Daoy (cell line): Measurements from ENCODE around the gene TFDP1. TPM values are rescaled to one million over a fixed set of nuclear protein-coding genes. Genes with fewer than 3 reads are reported as not detected.
"Not testable (repeated sequence)": the region's sequence is repeated elsewhere in the genome, so short reads cannot be mapped to it uniquely, and the experiment has no call there.

Source experiments
- DNase-seq: peaks from one replicate; pipeline ENCODE4 v3.0.0-alpha.2; 2015; ENCODE audit warnings: low read depth
- total RNA-seq: library from RNA; depleted of rRNA; stranded (reverse); fragments of >200 nt; shearing (Covaris generic); gene quantifications from 2 replicates; pipeline ENCODE4 v1.2.3, GENCODE V29; 2014

Gene TFDP1
- total RNA-seq, 1 experiment from 2014 or later = 67.3 TPM

GRCh38 chr13:113550453-113550852 lies 34.1 kb upstream of the TFDP1 start:
- no peak for DNase-seq

- no peak for DNase-seq
These were observed 33.2 kb upstream of the TFDP1 start for GRCh38 chr13:113551081-113552000.

- no peak for DNase-seq
These were observed 32.5 kb upstream of the TFDP1 start for GRCh38 chr13:113552079-113552478.

DNA sequence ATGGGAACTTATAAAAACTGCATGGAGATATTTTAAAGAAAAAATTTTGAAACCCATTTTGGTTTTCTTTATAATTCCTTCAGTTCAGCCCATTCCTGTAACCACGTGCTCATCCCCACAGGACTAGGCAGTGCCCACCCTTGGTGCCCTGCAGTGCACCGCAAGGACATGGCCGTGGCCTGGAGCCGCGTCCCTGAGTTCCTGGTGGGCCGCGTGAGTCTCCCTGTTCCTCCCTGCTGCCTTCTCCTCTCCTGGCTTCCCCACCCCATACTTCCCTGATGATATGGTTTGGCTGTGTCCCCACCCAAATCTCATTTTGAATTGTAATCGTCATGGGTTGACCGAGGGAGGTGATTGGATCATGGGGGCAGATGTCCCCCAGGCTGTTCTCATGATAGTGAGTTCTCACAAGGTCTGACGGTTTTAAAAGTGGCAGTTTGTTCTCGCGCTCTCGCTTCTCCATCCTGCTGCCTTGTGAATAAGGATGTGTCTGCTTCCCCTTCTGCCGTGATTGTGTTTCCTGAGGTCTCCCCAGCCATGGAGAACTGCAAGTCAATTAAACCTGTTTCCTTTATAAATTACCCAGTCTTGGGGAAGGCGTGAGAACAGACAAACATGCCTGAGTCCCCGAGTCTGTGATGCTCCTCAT lies 31.6 kb upstream of the TFDP1 start:
- no peak for DNase-seq

DNA sequence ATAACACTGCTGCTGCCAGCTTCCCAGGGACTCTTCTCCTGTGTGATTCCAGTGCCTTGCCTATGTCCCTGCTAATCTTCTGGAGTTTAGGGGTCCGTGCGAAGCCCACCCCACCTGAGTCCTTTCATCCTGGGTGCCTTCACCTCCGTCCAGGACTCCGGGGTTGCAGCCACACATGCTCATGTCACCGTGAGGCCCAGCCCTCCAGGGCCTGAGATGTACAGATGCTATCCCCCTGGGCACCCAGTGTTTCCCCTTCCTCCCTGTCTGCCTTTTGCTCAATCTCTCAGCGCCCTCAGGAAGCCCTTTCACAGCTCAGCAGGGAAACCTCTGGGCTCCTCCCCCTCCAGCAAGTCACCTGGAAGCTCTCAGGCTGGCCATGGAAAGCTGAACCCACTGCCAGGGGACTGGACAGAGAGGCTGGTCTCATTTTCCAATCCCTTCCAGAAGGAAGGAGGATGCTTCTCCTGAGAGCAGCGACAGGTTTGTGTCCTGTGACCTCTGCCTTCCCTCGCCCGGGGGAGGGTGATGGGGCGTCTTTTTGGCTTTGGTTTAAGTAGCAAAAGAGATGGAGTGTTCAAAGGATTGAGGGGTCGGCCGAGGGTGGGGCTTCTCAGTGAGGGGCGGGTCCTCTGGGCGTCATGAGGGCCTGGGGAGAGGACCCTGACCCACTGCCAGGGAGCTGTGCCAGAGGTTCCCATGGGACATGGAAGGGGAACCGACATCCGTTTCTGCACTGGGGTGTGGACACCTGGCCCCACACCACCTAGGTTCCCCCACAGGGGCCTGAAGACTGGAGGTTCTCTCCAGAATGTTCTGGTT lies 30.8 kb upstream of the TFDP1 start:
- DNase-seq = no peak

- DNase-seq = no peak
These were observed 30.2 kb upstream of the TFDP1 start for GRCh38 chr13:113554333-113554700.

DNA sequence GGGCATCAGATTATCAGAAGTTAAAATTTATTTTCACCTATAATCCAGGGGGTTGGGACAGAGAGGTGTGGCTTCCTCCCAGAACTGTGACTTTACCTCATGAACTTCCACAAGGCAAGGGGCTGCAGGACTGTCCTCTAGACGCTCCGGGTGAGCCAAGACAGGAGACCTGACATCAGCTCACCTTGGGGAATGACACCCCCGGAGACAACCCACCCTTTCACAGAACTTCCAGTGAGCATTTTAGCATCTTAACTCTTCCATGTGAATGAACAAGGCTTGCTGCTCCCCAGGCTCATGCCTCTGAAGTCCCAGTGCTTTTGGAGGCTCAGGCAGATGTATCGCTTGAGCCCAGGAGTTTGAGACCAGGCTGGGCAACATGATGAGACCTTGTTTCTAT lies 29.4 kb upstream of the TFDP1 start:
- DNase-seq = no peak

GRCh38 chr13:113557013-113557412 lies 27.5 kb upstream of the TFDP1 start:
- no peak for DNase-seq

DNA sequence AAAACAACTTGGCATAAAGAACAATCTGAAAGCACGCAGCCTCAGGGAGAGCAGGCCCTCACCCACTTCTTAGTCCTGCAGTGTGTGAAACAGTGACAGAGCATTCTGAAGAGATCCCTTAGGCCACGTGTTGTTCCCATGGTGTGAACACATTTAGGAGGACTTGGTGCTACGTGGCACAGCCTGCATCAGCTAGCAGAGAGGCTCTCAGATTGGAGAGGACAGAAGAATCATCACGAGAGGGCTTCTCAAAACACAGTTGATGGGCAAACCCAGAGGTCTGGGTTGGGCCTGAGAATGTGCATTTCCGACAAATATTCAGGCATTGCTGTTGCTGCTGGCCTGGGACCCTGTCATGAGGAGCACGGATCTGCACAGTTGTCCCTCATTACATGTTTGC lies 26.1 kb upstream of the TFDP1 start:
- no peak for DNase-seq

DNA sequence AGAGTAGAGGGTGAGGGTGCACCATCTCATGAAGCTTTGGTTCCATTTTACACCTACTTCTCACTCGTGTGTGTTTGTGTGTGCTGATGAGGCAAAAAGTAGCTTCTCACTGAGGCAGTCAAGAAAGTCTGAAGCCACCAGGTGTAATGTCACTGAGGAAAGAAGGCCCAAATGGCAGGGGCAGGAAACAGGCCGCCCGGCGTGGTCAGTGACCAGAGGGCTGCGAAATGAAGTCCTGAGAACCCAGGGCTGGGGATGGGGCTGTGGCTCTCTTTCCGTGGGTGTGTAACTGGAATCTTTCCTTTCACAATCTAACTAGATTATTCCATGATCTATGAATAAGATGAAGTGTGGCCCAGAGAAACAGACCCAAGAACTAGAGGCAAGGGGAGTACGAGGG lies 25.5 kb upstream of the TFDP1 start:
- DNase-seq = no peak

DNA sequence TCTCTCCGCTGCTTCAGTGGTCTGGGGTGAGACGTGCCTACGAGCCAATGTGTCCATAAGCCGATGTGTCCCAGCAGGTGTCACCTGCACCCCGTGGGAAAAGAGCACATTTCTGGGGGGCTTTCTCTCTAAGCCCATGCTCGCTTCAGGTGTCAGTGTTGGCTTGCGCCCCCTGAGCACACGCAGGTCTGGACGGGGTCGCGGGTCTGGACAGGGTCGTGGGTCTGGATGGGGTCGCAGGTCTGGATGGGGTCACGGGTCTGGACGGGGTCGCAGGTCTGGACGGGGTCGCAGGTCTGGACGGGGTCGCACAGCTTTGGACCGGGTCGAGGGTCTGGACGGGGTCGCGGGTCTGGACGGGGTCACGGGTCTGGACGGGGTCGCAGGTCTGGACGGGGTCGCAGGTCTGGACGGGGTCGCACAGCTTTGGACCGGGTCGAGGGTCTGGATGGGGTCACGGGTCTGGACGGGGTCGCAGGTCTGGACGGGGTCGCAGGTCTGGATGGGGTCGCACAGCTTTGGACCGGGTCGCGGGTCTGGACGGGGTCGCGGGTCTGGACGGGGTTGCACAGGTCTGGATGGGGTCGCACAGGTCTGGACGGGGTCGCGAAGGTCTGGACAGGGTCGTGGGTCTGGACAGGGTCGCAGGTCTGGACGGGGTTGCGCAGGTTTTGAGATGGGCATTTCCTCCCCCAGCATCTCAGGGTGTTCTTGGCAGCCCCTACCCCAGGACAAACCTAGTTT lies 24.5 kb upstream of the TFDP1 start:
- DNase-seq = no peak

DNA sequence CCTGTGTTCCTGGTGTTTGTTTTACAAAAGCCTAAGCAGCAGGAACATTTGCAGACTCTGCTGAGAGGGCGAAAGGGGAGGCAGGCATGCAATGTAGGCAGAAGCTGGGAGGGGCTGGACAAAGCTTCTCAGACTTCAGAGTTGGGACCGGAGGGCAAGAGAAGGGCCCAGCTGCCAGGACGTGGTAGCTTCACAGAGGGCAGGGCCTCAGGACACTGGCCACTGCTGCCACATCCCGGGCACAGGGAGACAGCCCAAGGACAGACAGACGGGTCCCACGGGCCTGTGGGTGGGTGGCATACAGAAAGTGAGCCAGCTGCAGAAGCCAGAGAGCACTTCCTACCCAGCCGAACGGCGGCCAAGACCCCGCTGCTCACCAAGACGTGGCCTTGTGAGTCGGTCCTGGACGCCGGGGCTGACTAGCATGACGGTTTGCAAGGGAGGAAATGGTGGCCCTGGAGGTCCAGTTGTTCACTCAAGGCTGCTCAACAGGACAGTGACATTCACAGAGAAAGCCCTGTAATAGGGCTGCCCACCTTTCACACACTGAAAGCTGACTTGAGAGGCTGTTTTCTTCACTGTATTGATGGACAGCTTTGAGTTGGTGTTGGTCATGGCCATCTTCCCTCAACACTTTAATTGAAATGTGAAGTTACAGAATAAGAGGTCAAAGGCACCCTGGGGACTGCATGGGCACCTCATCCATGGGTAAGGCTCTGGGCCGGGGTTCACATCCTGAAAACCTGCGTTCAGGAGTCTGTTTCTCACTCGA lies 23.7 kb upstream of the TFDP1 start:
- no peak for DNase-seq

- no peak for DNase-seq
These were observed 23.0 kb upstream of the TFDP1 start for GRCh38 chr13:113561417-113562084.

- DNase-seq = peak; percentile 64
These were observed 22.3 kb upstream of the TFDP1 start for GRCh38 chr13:113562085-113562749.

- no peak for DNase-seq
These were observed 21.7 kb upstream of the TFDP1 start for GRCh38 chr13:113562844-113563243.

GRCh38 chr13:113563511-113563910 lies 21.0 kb upstream of the TFDP1 start:
- not testable (repeated sequence) for DNase-seq

DNA sequence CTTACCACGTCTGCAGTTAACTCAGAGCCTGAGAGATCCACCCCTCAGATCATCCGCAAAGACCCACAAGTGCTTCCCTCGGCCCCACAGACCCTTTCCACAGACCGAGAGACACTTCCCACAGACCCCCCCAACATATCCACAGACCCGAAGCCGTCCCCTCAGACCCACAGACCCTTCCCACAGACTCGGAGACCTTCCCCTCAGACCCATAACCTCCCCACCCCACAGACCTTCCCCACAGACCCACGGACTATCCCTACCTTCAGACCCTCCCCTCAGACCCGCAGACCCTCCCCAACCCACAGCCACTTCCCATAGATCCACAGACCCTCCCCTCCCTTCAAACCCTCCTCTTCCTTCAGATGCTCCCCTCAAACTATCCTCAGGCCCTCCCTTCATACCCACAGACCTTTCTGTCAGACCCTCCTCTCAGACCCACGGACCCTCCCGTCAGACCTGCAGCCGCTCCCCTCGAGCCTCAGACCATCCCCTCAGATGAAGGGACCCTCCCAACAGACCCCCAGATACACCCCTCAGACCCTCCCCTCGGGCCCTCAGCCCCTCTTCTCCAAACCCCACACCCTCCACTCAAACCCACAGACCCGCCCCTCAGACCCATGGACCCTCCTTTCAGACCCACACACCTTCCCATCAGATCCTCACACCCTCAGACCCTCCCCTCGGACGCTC lies 20.1 kb upstream of the TFDP1 start:
- no peak for DNase-seq

GRCh38 chr13:113565526-113566226 lies 18.9 kb upstream of the TFDP1 start:
- no peak for DNase-seq

DNA sequence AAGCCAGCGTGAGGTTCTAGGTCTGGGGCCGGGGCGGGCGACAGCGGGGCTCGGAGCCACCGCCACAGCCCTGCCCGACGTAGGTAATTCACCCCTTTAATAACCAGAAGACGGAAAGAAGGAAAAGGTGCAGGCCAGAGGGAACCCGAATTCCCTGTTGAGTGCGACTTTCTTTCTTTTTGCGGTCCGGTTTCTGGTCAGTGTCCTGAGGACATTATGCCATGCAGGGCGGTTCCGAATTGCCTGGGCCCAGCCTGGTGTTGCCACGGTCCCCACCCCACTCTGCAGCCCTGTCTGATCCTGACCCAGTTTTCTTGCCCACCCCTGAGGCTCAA lies 18.4 kb upstream of the TFDP1 start:
- DNase-seq = no peak
